ENCODE results near the gene ZNF345.
A peak's percentile ranks its signal among the peaks of the same experiment; 100 is the strongest.

The ZNF345 gene

GRCh38 chr19:36850559-36851442 lies at the start of gene ZNF345:
ZNF345 (plus strand) TSS chr19:36850876; CDS start chr19:36876831, 25,955 bp downstream.
- peak; percentile 86 for DNase-seq
- H3K27me3 Mint-ChIP-seq (ENCODE audit: low read depth, poor library complexity), result no peaks in the 10 kb centered on the region

GRCh38 chr19:36805364-36805763 lies 45.3 kb upstream of the ZNF345 start:
- peaks cover 94% of the 10 kb centered on the region for H3K9me3 Mint-ChIP-seq
- H3K27me3 Mint-ChIP-seq (ENCODE audit: low read depth, poor library complexity), result peaks cover 2% of the 10 kb centered on the region

More at GRCh38 chr19:36850559-36851442, at the start of gene ZNF345:
- TF ChIP-seq, protein P1, sequence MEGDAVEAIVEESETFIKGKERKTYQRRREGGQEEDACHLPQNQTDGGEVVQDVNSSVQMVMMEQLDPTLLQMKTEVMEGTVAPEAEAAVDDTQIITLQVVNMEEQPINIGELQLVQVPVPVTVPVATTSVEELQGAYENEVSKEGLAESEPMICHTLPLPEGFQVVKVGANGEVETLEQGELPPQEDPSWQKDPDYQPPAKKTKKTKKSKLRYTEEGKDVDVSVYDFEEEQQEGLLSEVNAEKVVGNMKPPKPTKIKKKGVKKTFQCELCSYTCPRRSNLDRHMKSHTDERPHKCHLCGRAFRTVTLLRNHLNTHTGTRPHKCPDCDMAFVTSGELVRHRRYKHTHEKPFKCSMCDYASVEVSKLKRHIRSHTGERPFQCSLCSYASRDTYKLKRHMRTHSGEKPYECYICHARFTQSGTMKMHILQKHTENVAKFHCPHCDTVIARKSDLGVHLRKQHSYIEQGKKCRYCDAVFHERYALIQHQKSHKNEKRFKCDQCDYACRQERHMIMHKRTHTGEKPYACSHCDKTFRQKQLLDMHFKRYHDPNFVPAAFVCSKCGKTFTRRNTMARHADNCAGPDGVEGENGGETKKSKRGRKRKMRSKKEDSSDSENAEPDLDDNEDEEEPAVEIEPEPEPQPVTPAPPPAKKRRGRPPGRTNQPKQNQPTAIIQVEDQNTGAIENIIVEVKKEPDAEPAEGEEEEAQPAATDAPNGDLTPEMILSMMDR (IDR thresholded peaks at IDR 0.05), result no peak
- no peak within 1 kb of the TSS for H3K27ac Mint-ChIP-seq
- H3K9me3 Mint-ChIP-seq, result peaks cover 12% of the 10 kb centered on the region
- peaks cover 29% of the 10 kb centered on the region for H3K36me3 Mint-ChIP-seq (ENCODE audit: low read depth)
- peaks cover 5% of the 10 kb centered on the region for H3K4me1 Mint-ChIP-seq
- no peak within 1 kb of the TSS for H3K4me3 Mint-ChIP-seq

GRCh38 chr19:36807029-36807428 lies 43.6 kb upstream of the ZNF345 start:
- peaks cover 48% of the 10 kb centered on the region for H3K36me3 Mint-ChIP-seq (ENCODE audit: low read depth)
- H3K27me3 Mint-ChIP-seq (ENCODE audit: low read depth, poor library complexity), result peaks cover 2% of the 10 kb centered on the region
- TF ChIP-seq, protein P1 (IDR thresholded peaks at IDR 0.05), result no peak
- DNase-seq, result no peak
- H3K9me3 Mint-ChIP-seq, result peaks cover 94% of the 10 kb centered on the region
- H3K4me3 Mint-ChIP-seq, result no peak overlapping the region
- H3K27ac Mint-ChIP-seq, result no peak overlapping the region
- H3K4me1 Mint-ChIP-seq, result no peaks in the 10 kb centered on the region

More at GRCh38 chr19:36805364-36805763, 45.3 kb upstream of the ZNF345 start:
- Mint-ChIP-seq H3K27ac (no peak overlapping the region), H3K36me3 (ENCODE audit: low read depth) (peaks cover 64% of the 10 kb centered on the region), H3K4me1 (no peaks in the 10 kb centered on the region), H3K4me3 (no peak overlapping the region)
- no peak for DNase-seq
- TF ChIP-seq, protein P1 (IDR thresholded peaks at IDR 0.05), result no peak

DNA sequence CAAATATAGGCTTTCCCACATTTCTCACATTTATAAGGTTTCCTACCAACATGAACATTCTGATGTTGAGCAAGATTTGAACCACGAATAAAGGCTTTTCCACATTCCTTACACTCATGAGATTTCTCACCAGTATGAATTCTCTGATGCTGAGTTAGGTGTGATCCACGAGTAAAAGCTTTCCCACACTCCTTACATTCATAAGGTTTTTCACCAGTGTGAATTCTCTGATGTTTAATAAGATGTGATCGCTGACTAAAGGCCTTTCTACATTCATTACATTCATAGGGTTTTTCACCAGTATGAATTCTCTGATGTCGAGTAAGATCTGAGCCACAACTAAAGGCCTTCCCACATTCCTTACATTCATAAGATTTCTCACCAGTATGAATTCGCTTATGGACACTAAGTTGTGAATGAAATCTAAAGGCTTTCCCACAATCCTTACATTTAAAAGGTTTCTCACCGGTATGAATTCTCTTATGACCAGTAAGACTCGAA lies 31.5 kb upstream of the ZNF345 start:
- no peaks in the 10 kb centered on the region for H3K27me3 Mint-ChIP-seq (ENCODE audit: low read depth, poor library complexity)
- no peaks in the 10 kb centered on the region for H3K36me3 Mint-ChIP-seq (ENCODE audit: low read depth)
- H3K4me3 Mint-ChIP-seq, result no peak overlapping the region
- no peak overlapping the region for H3K27ac Mint-ChIP-seq
- TF ChIP-seq, protein P1 (IDR thresholded peaks at IDR 0.05), result no peak
- DNase-seq, result no peak
- no peaks in the 10 kb centered on the region for H3K4me1 Mint-ChIP-seq
- H3K9me3 Mint-ChIP-seq, result peaks cover 100% of the 10 kb centered on the region

- no peak for DNase-seq
Observed at GRCh38 chr19:36821758-36822157, 28.9 kb upstream of the ZNF345 start.

More at GRCh38 chr19:36821758-36822157, 28.9 kb upstream of the ZNF345 start:
- TF ChIP-seq, protein P1 (IDR thresholded peaks at IDR 0.05), result no peak
- Mint-ChIP-seq H3K4me3 (no peak overlapping the region), H3K27ac (no peak overlapping the region), H3K9me3 (peaks cover 95% of the 10 kb centered on the region), H3K27me3 (ENCODE audit: low read depth, poor library complexity) (no peaks in the 10 kb centered on the region), H3K4me1 (no peaks in the 10 kb centered on the region), H3K36me3 (ENCODE audit: low read depth) (no peaks in the 10 kb centered on the region)
